GM12865 (cell line): ENCODE results near the gene PHRF1.

Source experiments
- DNase-seq: peaks from one replicate; pipeline ENCODE4 v3.0.0; 2010; ENCODE audit warnings: low read depth
- H3K4me3 ChIP-seq: 2 replicates; pipeline ENCODE4 v1.5.1; 2011; ENCODE audit warnings: mild to moderate bottlenecking, low read depth, low read length, control low read depth
- TF ChIP-seq, protein P1 (sequence below): IDR thresholded peaks from 2 replicates; pipeline ENCODE4 v1.5.1; 2011; ENCODE audit warnings: low read length, control low read depth, low read depth, inconsistent platforms; ENCODE audit not compliant: insufficient read depth; ENCODE audit errors: missing control alignments

Gene PHRF1

GRCh38 chr11:608791-609251 lies 32.6 kb downstream of the PHRF1 start:
- TF ChIP-seq, protein P1, sequence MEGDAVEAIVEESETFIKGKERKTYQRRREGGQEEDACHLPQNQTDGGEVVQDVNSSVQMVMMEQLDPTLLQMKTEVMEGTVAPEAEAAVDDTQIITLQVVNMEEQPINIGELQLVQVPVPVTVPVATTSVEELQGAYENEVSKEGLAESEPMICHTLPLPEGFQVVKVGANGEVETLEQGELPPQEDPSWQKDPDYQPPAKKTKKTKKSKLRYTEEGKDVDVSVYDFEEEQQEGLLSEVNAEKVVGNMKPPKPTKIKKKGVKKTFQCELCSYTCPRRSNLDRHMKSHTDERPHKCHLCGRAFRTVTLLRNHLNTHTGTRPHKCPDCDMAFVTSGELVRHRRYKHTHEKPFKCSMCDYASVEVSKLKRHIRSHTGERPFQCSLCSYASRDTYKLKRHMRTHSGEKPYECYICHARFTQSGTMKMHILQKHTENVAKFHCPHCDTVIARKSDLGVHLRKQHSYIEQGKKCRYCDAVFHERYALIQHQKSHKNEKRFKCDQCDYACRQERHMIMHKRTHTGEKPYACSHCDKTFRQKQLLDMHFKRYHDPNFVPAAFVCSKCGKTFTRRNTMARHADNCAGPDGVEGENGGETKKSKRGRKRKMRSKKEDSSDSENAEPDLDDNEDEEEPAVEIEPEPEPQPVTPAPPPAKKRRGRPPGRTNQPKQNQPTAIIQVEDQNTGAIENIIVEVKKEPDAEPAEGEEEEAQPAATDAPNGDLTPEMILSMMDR, result no peak
- H3K4me3 ChIP-seq, result no peak overlapping the region
- no peak for DNase-seq

- DNase-seq, result no peak
- TF ChIP-seq, protein P1, result no peak
- H3K4me3 ChIP-seq, result no peak overlapping the region
Measured at GRCh38 chr11:609341-609811, 33.1 kb downstream of the PHRF1 start.

DNA sequence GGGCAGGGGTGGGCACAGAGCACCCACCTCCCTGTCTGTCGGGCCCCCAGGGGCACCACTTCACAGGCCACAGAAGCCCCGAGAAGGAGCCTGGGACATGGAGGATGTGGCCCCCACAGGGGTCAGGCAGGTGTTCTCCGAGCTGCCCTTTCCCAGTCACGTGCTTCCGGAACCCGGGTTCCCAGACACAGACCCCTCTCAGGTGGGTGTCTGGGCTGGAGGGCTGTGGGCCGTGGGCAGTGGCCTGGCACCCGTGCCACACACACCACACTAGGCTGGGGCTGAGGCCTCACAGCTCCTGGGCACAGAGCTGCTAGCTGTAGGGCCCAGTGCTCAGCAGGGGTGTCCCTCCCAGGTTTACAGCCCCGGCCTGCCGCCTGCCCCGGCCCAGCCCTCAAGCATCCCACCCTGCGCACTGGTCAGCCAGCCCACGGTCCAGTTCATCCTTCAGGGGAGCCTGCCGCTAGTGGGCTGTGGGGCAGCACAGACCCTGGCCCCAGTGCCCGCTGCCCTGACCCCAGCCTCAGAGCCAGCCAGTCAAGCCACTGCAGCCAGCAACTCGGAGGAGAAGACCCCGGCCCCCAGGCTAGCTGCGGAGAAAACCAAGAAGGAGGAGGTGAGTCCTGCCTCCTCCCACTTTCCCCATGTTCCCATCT lies 34.0 kb downstream of the PHRF1 start:
- TF ChIP-seq, protein P1, result no peak
- no peak for DNase-seq
- no peak overlapping the region for H3K4me3 ChIP-seq

- no peak overlapping the region for H3K4me3 ChIP-seq
- TF ChIP-seq, protein P1, result no peak
- DNase-seq, result no peak
Measured at GRCh38 chr11:611001-611996, 35.0 kb downstream of the PHRF1 start.

DNA sequence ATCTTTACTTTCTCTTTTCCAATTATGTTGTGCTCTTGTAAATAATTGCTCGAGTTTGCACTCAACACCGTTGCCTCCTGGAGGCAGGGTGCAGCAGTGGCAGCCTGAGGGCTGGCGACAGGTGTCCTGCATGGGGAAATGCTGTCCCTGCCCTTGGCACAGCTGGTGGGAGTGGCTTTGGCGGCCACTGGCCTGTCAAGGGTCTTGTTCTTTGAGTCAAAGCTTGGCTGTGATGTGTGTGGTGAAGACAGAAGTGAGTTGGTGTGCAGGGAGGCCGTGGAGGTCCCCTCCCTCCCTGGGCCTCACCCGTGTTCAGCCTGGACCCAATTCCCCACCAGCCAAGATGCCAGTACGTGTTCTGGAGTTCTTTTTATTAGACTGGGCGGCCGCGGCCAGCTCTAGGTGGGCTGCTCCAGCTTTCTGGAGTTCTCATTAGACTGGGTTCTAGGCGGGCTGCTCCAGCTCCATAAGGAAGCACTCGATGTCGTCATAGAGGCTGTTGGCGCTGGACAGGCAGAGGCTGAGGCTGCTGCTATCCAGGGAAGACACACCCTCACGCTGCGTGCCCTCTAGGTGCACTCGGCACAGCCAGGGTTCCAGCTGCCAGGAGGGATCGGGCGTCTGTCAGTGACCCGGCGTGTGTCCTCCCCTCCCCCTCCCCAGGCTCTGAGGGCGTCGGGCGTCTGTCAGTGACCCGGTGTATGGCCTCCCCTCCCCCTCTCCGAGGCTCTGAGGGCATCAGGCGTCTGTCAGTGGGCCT lies 36.1 kb downstream of the PHRF1 start:
- TF ChIP-seq, protein P1, result peak; percentile 11
- peak; percentile 64 for DNase-seq
- no peak overlapping the region for H3K4me3 ChIP-seq

DNA sequence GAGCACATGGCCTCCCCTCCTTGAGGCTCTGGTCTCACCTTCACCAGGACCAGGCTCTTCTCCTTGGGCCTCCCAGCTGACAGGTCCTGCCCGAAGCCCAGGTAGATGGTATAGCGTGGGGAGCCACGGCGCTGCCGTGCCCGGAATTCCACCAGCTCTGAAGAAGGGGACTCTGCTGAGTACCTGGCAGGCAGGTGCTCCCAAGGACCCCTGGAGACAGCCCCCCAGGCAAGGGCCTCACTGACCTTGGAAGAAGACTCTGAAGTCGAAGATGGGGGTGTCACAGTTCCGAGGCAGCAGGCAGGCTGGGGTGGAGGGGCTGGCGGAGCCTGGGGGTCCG lies 36.7 kb downstream of the PHRF1 start:
- no peak for DNase-seq
- H3K4me3 ChIP-seq, result no peak overlapping the region
- TF ChIP-seq, protein P1, result no peak
